MM.1S (cell line): ENCODE measurements around the gene GJA8.

Experiments
- CTCF ChIP-seq: fragments of 300-600 bp; sonication (generic); IDR thresholded peaks from 2 replicates; pipeline ENCODE4 v1.5.1; 2016; ENCODE audit warnings: antibody characterized with exemption, low read length, mixed read lengths
- EZH2 ChIP-seq: fragments of 300-600 bp; sonication (generic); optimal IDR thresholded peaks from 2 replicates; pipeline ENCODE3; 2017; ENCODE audit warnings: low read depth, mild to moderate bottlenecking, antibody characterized with exemption, low read length, mixed read lengths
- EZH2phosphoT487 ChIP-seq: fragments of 300-600 bp; sonication (generic); IDR thresholded peaks from 2 replicates; pipeline ENCODE4 v1.6.1; 2018; ENCODE audit warnings: antibody characterized with exemption, low read length

- TF ChIP-seq CTCF: no peak
- TF ChIP-seq EZH2: no peak
- no peak for TF ChIP-seq EZH2phosphoT487
Measured at GRCh38 chr1:147897789-147898188, 4.8 kb upstream of the GJA8 start.
